Lung (tissue), 12 donors: ENCODE results near the gene MYLIP. TPM values are rescaled to one million over a fixed set of nuclear protein-coding genes. Genes with fewer than 3 reads are reported as not detected.

ENCODE experiments used
- ATAC-seq: fragments of 200-7000 bp; cut with Tn5 transposase; one replicate; pipeline ENCODE4 v1.9.1; 2020; ENCODE audit warnings: moderate number of reproducible peaks; ENCODE audit not compliant: insufficient read depth, low FRiP score
- DNase-seq, 3 donors: peaks; one replicate each; pipeline ENCODE4 v3.0.0-alpha.2; 2013 to 2017
- H3K27ac ChIP-seq, 2 donors: one replicate each; pipeline ENCODE4 v1.5.1; 2013; ENCODE audit warnings: mild to moderate bottlenecking in 2 of 2, moderate library complexity in 2 of 2, control low read depth in 1 of 2, inconsistent platforms in 1 of 2, low read depth in 1 of 2, low read length in 1 of 2
- H3K27me3 ChIP-seq, 3 donors: one replicate each; pipeline ENCODE4 v1.5.1; 2013; ENCODE audit warnings: low read length in 2 of 3; ENCODE audit not compliant: control insufficient read depth in 3 of 3, insufficient read depth in 3 of 3
- H3K36me3 ChIP-seq, 4 donors: one replicate each; pipeline ENCODE4 v1.5.1; 2013; ENCODE audit warnings: low read length in 4 of 4, mild to moderate bottlenecking in 1 of 4, moderate library complexity in 1 of 4; ENCODE audit not compliant: control insufficient read depth in 4 of 4, insufficient read depth in 4 of 4
- H3K4me1 ChIP-seq, 5 donors: one replicate each; pipeline ENCODE4 v1.5.1; 2013; ENCODE audit warnings: low read length in 5 of 5, mild to moderate bottlenecking in 2 of 5, moderate library complexity in 1 of 5; ENCODE audit not compliant: control insufficient read depth in 5 of 5, insufficient read depth in 5 of 5
- H3K4me3 ChIP-seq: one replicate; pipeline ENCODE4 v1.5.1; 2013; ENCODE audit warnings: mild to moderate bottlenecking, control low read depth, moderate library complexity
- H3K9ac ChIP-seq, 2 donors: one replicate each; pipeline ENCODE4 v1.5.1; 2013; ENCODE audit warnings: low read length in 2 of 2, control low read depth in 1 of 2; ENCODE audit not compliant: insufficient read depth in 1 of 2
- H3K9me3 ChIP-seq, 4 donors: one replicate each; pipeline ENCODE4 v1.5.1; 2013; ENCODE audit warnings: low read length in 3 of 4, mild to moderate bottlenecking in 1 of 4, moderate library complexity in 1 of 4; ENCODE audit not compliant: control insufficient read depth in 4 of 4, insufficient read depth in 3 of 4
- CTCF ChIP-seq: IDR thresholded peaks from 2 replicates; pipeline ENCODE4 v1.5.1; 2012; ENCODE audit warnings: mild to moderate bottlenecking; ENCODE audit errors: control extremely low read depth, extremely low read depth
- WGBS, 2 donors: extraction: QIAGEN DNeasy Blood & Tissue Kit; methylation state at CpG; one replicate each; pipeline ENCODE4 v1.1.7; 2013; 5-methylcytosine and 5-hydroxymethylcytosine counted together
- polyA plus RNA-seq, 2 donors: library from polyadenylated mRNA; stranded (reverse); fragments of 200-250 nt; gene quantifications; one replicate each; pipeline ENCODE4 v1.2.1, GENCODE V29; 2013
- total RNA-seq, 2 donors: library from RNA; depleted of rRNA in 1 of 2; stranded (reverse); fragments of >200 nt in 1 of 2; gene quantifications; one replicate each; pipeline ENCODE4 v1.2.1, GENCODE V29; 2014 to 2021
- donor health status: control.
- donor health status: control.
- donor health status: Bipolar disorder and iron deficiency.
- donor health status: healthy.
- donor health status: DM: yes; HTN: yes; CAD: no.

Gene MYLIP
- total and polyA plus RNA-seq, 4 donors = 16.7 to 118 (median 26.1) TPM

- WGBS, 2 donors = 65 to 75% methylated on average over 6 of the region's 6 CpGs
- no peak for ATAC-seq
These were observed 4.4 kb upstream of the MYLIP start for GRCh38 chr6:16124198-16125180.

GRCh38 chr6:16126056-16126455, 2.8 kb upstream of the MYLIP start:
- no peak overlapping the region for H3K9ac ChIP-seq
- H3K36me3 ChIP-seq = no peaks in the 10 kb centered on the region
- no peak overlapping the region for H3K4me3 ChIP-seq
- H3K9me3 ChIP-seq = no peaks in the 10 kb centered on the region
- no peak for DNase-seq
- H3K27me3 ChIP-seq = no peaks in the 10 kb centered on the region
- ATAC-seq = no peak
- no peak overlapping the region for H3K27ac ChIP-seq
- no peak for TF ChIP-seq CTCF
- H3K4me1 ChIP-seq = peaks cover 0 to 10% (median 6%) of the 10 kb centered on the region in 5 donors
- WGBS, 2 donors = 93 to 96% methylated on average over 3 of the region's 3 CpGs

More at GRCh38 chr6:16124198-16125180, 4.4 kb upstream of the MYLIP start:
- no peak overlapping the region for H3K4me3 ChIP-seq
- no peaks in the 10 kb centered on the region for H3K9me3 ChIP-seq
- no peak overlapping the region for H3K27ac ChIP-seq
- peaks cover 0 to 9% (median 3%) of the 10 kb centered on the region in 5 donors for H3K4me1 ChIP-seq
- H3K27me3 ChIP-seq = no peaks in the 10 kb centered on the region
- DNase-seq = peak in 1 of 3 donors; percentile 38
- no peak overlapping the region for H3K9ac ChIP-seq
- TF ChIP-seq CTCF = no peak
- no peaks in the 10 kb centered on the region for H3K36me3 ChIP-seq

- Histone ChIP-seq H3K9ac (no peak overlapping the region), H3K9me3 (no peaks in the 10 kb centered on the region), H3K36me3 (no peaks in the 10 kb centered on the region), H3K27me3 (no peaks in the 10 kb centered on the region), H3K4me3 (no peak overlapping the region), H3K4me1 (peaks cover 0 to 18% (median 6%) of the 10 kb centered on the region in 5 donors), H3K27ac (no peak overlapping the region)
- 93 to 94% methylated on average over 5 of the region's 5 CpGs for WGBS, 2 donors
- TF ChIP-seq CTCF = no peak
- ATAC-seq = no peak
- no peak for DNase-seq
These were observed 2.0 kb upstream of the MYLIP start for GRCh38 chr6:16126861-16127260.
